ENCODE results near the gene CTCF. TPM values are rescaled to one million over a fixed set of nuclear protein-coding genes. Genes with fewer than 3 reads are reported as not detected.
A peak's percentile ranks its signal among the peaks of the same experiment; 100 is the strongest.

The CTCF gene
- total RNA-seq, 4 donors from 2014 or later: 36.2 to 50.1 (median 46.9) TPM

GRCh38 chr16:67659675-67660563 is 97.6 kb downstream of the CTCF start, which contains the start of gene ACD:
TSS of gene ACD (minus strand) at chr16:67660260. CDS start at chr16:67660220, 40 bp downstream.
- peaks cover 2% of the 10 kb centered on the region for H3K27me3 ChIP-seq
- peak within 1 kb of the TSS; percentile 76 for H3K4me3 ChIP-seq
- TF ChIP-seq POLR2A (IDR thresholded peaks at IDR 0.05) (peak in 1 of 2 donors; percentile 31), POLR2AphosphoS5 (IDR thresholded peaks at IDR 0.05) (peak in 1 of 3 donors; percentile 16), EP300 (IDR thresholded peaks at IDR 0.05) (no peak), CTCF (IDR thresholded peaks at IDR 0.05) (no peak)
- H3K4me1 ChIP-seq: peaks cover 24% of the 10 kb centered on the region
- no peaks in the 10 kb centered on the region for H3K9me3 ChIP-seq
- peak; percentile 93 for DNase-seq (ENCODE audit: low spot score in 2 of 2)
- WGBS: 3% methylated on average over 13 of the region's 83 CpGs
- peak within 1 kb of the TSS; percentile 90 for H3K27ac ChIP-seq
- peaks cover 31% of the 10 kb centered on the region for H3K36me3 ChIP-seq

DNA sequence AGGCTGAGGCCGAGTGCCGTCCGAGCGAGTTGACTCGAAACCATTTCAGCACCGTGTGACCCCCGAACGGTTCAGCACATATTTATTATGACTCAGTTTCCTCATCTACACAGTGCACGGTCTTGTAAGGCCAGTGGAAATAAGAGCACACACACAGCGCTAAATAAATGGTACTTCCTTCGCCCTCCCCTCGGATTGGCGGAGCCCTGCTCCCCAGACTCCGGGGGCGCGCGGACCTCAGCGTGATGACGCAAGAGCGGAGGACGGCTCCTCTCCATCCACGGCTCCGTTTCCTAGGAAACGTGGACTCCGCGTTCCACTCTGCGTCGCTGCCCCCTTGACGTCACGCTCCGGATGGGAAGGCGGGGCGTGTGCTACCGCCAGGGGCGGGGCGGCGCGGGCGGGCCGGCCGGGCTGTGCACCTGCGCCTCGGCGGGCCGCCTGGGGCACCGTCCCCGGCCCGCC is 98.3 kb downstream of the CTCF start, which contains the start of gene PARD6A:
TSS of gene PARD6A (plus strand) at position 397 of the 465 bp plus-strand sequence. CDS start 79 bp downstream, outside the sequence.
- H3K27me3 ChIP-seq: no peaks in the 10 kb centered on the region
- no peaks in the 10 kb centered on the region for H3K9me3 ChIP-seq
- peak within 1 kb of the TSS; percentile 76 for H3K4me3 ChIP-seq
- peaks cover 31% of the 10 kb centered on the region for H3K36me3 ChIP-seq
- peak within 1 kb of the TSS; percentile 90 for H3K27ac ChIP-seq
- WGBS: 0% methylated on average over 7 of the region's 48 CpGs
- TF ChIP-seq POLR2A (IDR thresholded peaks at IDR 0.05): no peak
- TF ChIP-seq POLR2AphosphoS5 (IDR thresholded peaks at IDR 0.05): peak in 2 of 3 donors; percentile 31 to 79
- DNase-seq (ENCODE audit: low spot score in 2 of 2): peak; percentile 97
- H3K4me1 ChIP-seq: peaks cover 29% of the 10 kb centered on the region

- Histone ChIP-seq H3K27ac (peak overlapping the region; percentile 90), H3K36me3 (peaks cover 31% of the 10 kb centered on the region), H3K27me3 (no peaks in the 10 kb centered on the region), H3K9me3 (no peaks in the 10 kb centered on the region), H3K4me1 (peaks cover 35% of the 10 kb centered on the region), H3K4me3 (peak overlapping the region; percentile 76)
- peak in 1 of 2 donors; percentile 73 for DNase-seq (ENCODE audit: low spot score in 2 of 2)
- 14% methylated on average over 18 of the region's 39 CpGs for WGBS
- TF ChIP-seq CTCF (IDR thresholded peaks at IDR 0.05): no peak
- TF ChIP-seq POLR2A (IDR thresholded peaks at IDR 0.05): no peak
- TF ChIP-seq EP300 (IDR thresholded peaks at IDR 0.05): no peak
- no peak for TF ChIP-seq POLR2AphosphoS5 (IDR thresholded peaks at IDR 0.05)
These were observed 98.9 kb downstream of the CTCF start for GRCh38 chr16:67661101-67661761.

- TF ChIP-seq POLR2A (IDR thresholded peaks at IDR 0.05) (no peak), CTCF (IDR thresholded peaks at IDR 0.05) (no peak), EP300 (IDR thresholded peaks at IDR 0.05) (no peak), POLR2AphosphoS5 (IDR thresholded peaks at IDR 0.05) (no peak)
- H3K9me3 ChIP-seq: no peaks in the 10 kb centered on the region
- peak in 1 of 2 donors; percentile 66 for DNase-seq (ENCODE audit: low spot score in 2 of 2)
- peaks cover 27% of the 10 kb centered on the region for H3K36me3 ChIP-seq
- H3K27me3 ChIP-seq: no peaks in the 10 kb centered on the region
- H3K27ac ChIP-seq: no peak overlapping the region
- peaks cover 43% of the 10 kb centered on the region for H3K4me1 ChIP-seq
- no peak overlapping the region for H3K4me3 ChIP-seq
- WGBS: 90% methylated on average over 11 of the region's 34 CpGs
These were observed 99.7 kb downstream of the CTCF start for GRCh38 chr16:67661886-67662652.

GRCh38 chr16:67662653-67663010 is 100.3 kb downstream of the CTCF start:
- TF ChIP-seq CTCF (IDR thresholded peaks at IDR 0.05): no peak
- no peak for TF ChIP-seq EP300 (IDR thresholded peaks at IDR 0.05)
- TF ChIP-seq POLR2AphosphoS5 (IDR thresholded peaks at IDR 0.05): no peak
- no peak for TF ChIP-seq POLR2A (IDR thresholded peaks at IDR 0.05)
- Histone ChIP-seq H3K9me3 (no peaks in the 10 kb centered on the region), H3K27ac (no peak overlapping the region), H3K36me3 (peaks cover 22% of the 10 kb centered on the region), H3K4me1 (peaks cover 49% of the 10 kb centered on the region), H3K4me3 (no peak overlapping the region), H3K27me3 (no peaks in the 10 kb centered on the region)
- no peak for DNase-seq (ENCODE audit: low spot score in 2 of 2)

Measured in suprapubic skin (tissue), 4 donors.